ENCODE measurements around the gene EIF4E2. TPM values are rescaled to one million over a fixed set of nuclear protein-coding genes. Genes with fewer than 3 reads are reported as not detected.

EIF4E2 gene
- total and polyA plus RNA-seq, 3 experiments from 2014 or later: 68.8 to 76.5 (median 73.2) TPM

DNA sequence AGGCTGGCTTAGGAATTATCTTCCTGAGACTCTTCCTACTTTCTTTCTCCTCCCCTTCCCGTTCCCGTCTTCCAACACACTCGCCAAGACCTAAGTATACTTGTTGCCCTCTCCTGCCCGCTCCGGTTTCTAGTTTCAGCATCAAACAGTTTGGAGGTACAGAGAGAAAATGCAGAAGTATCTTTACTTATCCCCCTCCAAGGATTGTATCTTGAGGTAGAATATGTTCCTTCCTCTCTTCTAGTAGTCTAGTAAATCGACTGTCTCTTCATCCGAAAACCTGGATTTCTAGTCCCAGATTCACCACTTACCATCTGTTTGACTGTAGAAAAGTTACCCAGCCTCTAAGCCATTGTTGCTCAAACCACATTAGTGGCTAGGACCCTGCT lies 755 bp downstream of the EIF4E2 start:
- H3K27me3 ChIP-seq (ENCODE audit: insufficient read depth, low read length, poor library complexity, severe bottlenecking): no peaks in the 10 kb centered on the region
- H3K4me3 Mint-ChIP-seq: peak overlapping the region; percentile 96 to 100 (median 98)
- no peaks in the 10 kb centered on the region for H3K27me3 Mint-ChIP-seq
- peaks cover 66% of the 10 kb centered on the region for H3K4me1 ChIP-seq (ENCODE audit: insufficient read depth, low read length)
- CTCF ChIA-PET: interaction anchor here (0.8 to 1.3 kb wide), 3 partner anchors 12 to 47 kb away, joined by 3 read pairs; no protein-coding TSS in a partner anchor
- peaks cover 5% of the 10 kb centered on the region for H3K36me3 ChIP-seq (ENCODE audit: insufficient read depth, low read length)
- H3K9me3 ChIP-seq (ENCODE audit: low read length): no peaks in the 10 kb centered on the region
- peaks cover 76 to 92% (median 89%) of the 10 kb centered on the region in 3 donors for H3K4me1 Mint-ChIP-seq
- POLR2A ChIA-PET: interaction anchor here (0.6 to 1.4 kb wide), 5 partner anchors 11 to 1021 kb away, joined by 3 to 5 read pairs (median 4); partner anchors contain the start of genes NMUR1 and PDE6D
- peaks cover 4 to 74% (median 6%) of the 10 kb centered on the region in 3 donors for H3K36me3 Mint-ChIP-seq
- H3K4me3 ChIP-seq (ENCODE audit: low read length): peak overlapping the region; percentile 80
- H3K27ac Mint-ChIP-seq: peak overlapping the region; percentile 92 to 99 (median 98)
- no peaks in the 10 kb centered on the region for H3K9me3 Mint-ChIP-seq
- peak overlapping the region; percentile 99 for H3K27ac ChIP-seq (ENCODE audit: low read depth, low read length)
- no peak for DNase-seq

DNA sequence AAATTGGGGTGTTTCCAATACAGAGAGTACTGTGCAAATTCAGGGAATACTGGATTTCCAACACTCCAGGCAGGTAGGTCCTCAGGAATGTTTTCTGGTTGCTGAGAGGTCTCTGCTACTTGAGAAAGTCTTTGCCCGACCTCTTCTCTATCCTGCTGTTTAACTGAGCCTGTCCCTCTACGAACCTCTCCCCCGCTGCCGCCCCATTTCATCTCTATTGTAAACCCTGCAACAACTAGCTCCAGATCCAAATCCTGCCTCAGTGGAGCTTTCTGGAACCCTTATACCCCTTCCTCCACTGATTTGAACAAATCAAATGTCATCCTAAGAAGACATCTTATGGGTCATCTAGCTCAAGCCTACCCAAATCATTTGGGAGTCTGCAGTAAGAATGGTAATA lies 1.3 kb downstream of the EIF4E2 start:
- peaks cover 10% of the 10 kb centered on the region for H3K36me3 ChIP-seq (ENCODE audit: insufficient read depth, low read length)
- CTCF ChIA-PET: interaction anchor here (1.0 kb wide), 1 partner anchor 29 kb away, joined by 3 read pairs; no protein-coding TSS in a partner anchor
- H3K9me3 ChIP-seq (ENCODE audit: low read length): no peaks in the 10 kb centered on the region
- no peak overlapping the region for H3K27ac ChIP-seq (ENCODE audit: low read depth, low read length)
- DNase-seq: no peak
- Mint-ChIP-seq H3K4me3 (peak overlapping the region; percentile 96 to 100 (median 98)), H3K27me3 (no peaks in the 10 kb centered on the region), H3K36me3 (peaks cover 3 to 76% (median 8%) of the 10 kb centered on the region in 3 donors), H3K27ac (peak overlapping the region; percentile 92 to 99 (median 98)), H3K4me1 (peaks cover 76 to 92% (median 89%) of the 10 kb centered on the region in 3 donors), H3K9me3 (no peaks in the 10 kb centered on the region)
- peaks cover 64% of the 10 kb centered on the region for H3K4me1 ChIP-seq (ENCODE audit: insufficient read depth, low read length)
- POLR2A ChIA-PET: interaction anchor here (0.6 kb wide), 1 partner anchor 11 kb away, joined by 5 read pairs; no protein-coding TSS in a partner anchor
- no peaks in the 10 kb centered on the region for H3K27me3 ChIP-seq (ENCODE audit: insufficient read depth, low read length, poor library complexity, severe bottlenecking)
- H3K4me3 ChIP-seq (ENCODE audit: low read length): peak overlapping the region; percentile 80

DNA sequence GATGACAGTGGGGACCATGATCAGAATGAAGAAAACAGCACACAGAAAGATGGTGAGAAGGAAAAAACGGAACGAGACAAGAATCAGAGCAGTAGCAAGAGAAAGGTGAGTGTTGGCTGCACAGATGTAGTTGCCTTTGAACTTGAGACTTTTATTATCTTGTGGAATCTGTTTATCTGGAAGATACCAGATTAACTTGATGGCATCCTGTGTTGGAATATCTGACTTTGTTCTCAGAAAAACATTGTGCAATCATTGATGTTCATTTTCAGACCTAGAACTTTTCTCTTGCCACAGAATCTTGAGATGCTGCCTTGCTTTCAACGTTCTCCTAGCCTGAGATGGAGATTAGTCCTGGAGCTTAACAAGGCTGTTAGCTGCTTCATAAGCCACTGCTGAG lies 5.9 kb downstream of the EIF4E2 start:
- no peaks in the 10 kb centered on the region for H3K27me3 ChIP-seq (ENCODE audit: insufficient read depth, low read length, poor library complexity, severe bottlenecking)
- H3K4me3 ChIP-seq (ENCODE audit: low read length): no peak overlapping the region
- peaks cover 31% of the 10 kb centered on the region for H3K4me1 ChIP-seq (ENCODE audit: insufficient read depth, low read length)
- ChIA-PET CTCF (no interaction called here), POLR2A (no interaction called here)
- peaks cover 3 to 84% (median 18%) of the 10 kb centered on the region in 3 donors for H3K36me3 Mint-ChIP-seq
- peaks cover 45 to 62% (median 55%) of the 10 kb centered on the region in 3 donors for H3K4me1 Mint-ChIP-seq
- H3K9me3 Mint-ChIP-seq: no peaks in the 10 kb centered on the region
- no peak overlapping the region for H3K27ac ChIP-seq (ENCODE audit: low read depth, low read length)
- H3K4me3 Mint-ChIP-seq: peak overlapping the region in 1 of 7 donors; percentile 6
- no peak for DNase-seq
- peak overlapping the region in 2 of 8 donors; percentile 26 to 43 for H3K27ac Mint-ChIP-seq
- H3K9me3 ChIP-seq (ENCODE audit: low read length): no peaks in the 10 kb centered on the region
- H3K27me3 Mint-ChIP-seq: no peaks in the 10 kb centered on the region
- H3K36me3 ChIP-seq (ENCODE audit: insufficient read depth, low read length): peaks cover 20% of the 10 kb centered on the region

DNA sequence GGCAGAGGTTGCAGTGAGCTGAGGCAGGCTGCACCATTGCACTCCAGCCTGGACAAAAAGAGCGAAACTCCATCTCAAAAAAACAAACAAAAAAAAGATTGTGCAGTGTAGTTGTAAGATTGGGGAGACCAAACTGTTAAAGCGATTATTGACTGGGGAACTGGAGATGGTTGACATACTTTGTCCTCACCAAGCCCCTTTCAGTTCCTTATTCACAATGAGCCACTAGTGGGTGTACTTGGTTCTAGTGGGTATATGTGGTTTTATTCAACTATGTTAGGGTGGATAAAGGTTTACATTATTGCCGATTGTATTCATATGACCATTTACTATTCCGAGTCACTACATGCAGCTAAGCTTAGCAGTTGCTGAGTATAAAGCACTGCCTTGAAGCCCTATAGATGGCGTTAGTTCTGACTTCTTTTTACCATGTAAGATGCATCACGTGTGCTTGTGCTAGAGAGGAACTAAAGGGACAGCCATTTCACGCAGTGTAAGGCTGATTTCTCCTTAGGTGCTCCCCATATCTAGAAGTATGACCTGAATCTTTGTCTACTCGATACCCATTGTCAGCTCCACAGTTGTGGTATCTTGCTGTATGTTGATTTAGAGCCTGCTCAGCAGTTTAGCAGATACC lies 12.1 kb downstream of the EIF4E2 start:
- POLR2A ChIA-PET: no interaction called here
- Mint-ChIP-seq H3K27me3 (peaks cover 0 to 2% of the 10 kb centered on the region in 2 donors), H3K4me1 (peaks cover 0 to 4% (median 1%) of the 10 kb centered on the region in 3 donors), H3K9me3 (no peaks in the 10 kb centered on the region), H3K27ac (no peak overlapping the region), H3K36me3 (peaks cover 13 to 90% (median 29%) of the 10 kb centered on the region in 3 donors), H3K4me3 (no peak overlapping the region)
- Histone ChIP-seq H3K27me3 (ENCODE audit: insufficient read depth, low read length, poor library complexity, severe bottlenecking) (no peaks in the 10 kb centered on the region), H3K27ac (ENCODE audit: low read depth, low read length) (no peak overlapping the region), H3K4me3 (ENCODE audit: low read length) (no peak overlapping the region), H3K9me3 (ENCODE audit: low read length) (no peaks in the 10 kb centered on the region), H3K4me1 (ENCODE audit: insufficient read depth, low read length) (no peaks in the 10 kb centered on the region), H3K36me3 (ENCODE audit: insufficient read depth, low read length) (peaks cover 25% of the 10 kb centered on the region)
- no peak for DNase-seq
- CTCF ChIA-PET: interaction anchor here (1.4 kb wide), 1 partner anchor 12 kb away, joined by 3 read pairs; the partner anchor contains the start of genes EIF4E2 and TIGD1

DNA sequence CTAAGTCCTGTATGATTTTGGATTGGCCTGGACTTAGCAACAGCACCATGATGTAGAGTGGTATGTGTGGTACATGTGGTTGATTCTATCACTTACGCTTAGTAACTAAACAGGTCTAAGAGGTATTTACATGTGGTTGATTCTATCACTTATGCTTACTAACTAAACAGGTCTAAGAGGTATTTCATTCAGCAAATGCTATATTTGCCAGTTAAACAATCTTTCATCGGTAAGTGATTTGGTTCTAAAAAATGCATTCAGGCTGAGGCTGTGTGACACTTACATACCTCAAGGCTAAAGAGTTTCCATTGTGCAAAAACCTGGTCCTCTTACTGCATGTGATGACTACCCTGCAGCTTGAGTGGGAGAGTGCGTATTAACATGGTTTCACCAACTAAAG lies 13.1 kb downstream of the EIF4E2 start:
- no peak for DNase-seq
- Mint-ChIP-seq H3K9me3 (no peaks in the 10 kb centered on the region), H3K27ac (no peak overlapping the region), H3K27me3 (peaks cover 0 to 2% of the 10 kb centered on the region in 2 donors), H3K36me3 (peaks cover 21 to 94% (median 31%) of the 10 kb centered on the region in 3 donors), H3K4me3 (no peak overlapping the region), H3K4me1 (peaks cover 0 to 1% (median 0%) of the 10 kb centered on the region in 3 donors)
- CTCF ChIA-PET: interaction anchor here (1.4 kb wide), 1 partner anchor 13 kb away, joined by 3 read pairs; the partner anchor contains the start of genes EIF4E2 and TIGD1
- Histone ChIP-seq H3K27ac (ENCODE audit: low read depth, low read length) (no peak overlapping the region), H3K4me3 (ENCODE audit: low read length) (no peak overlapping the region), H3K9me3 (ENCODE audit: low read length) (no peaks in the 10 kb centered on the region), H3K4me1 (ENCODE audit: insufficient read depth, low read length) (no peaks in the 10 kb centered on the region), H3K36me3 (ENCODE audit: insufficient read depth, low read length) (peaks cover 30% of the 10 kb centered on the region), H3K27me3 (ENCODE audit: insufficient read depth, low read length, poor library complexity, severe bottlenecking) (no peaks in the 10 kb centered on the region)
- POLR2A ChIA-PET: no interaction called here

DNA sequence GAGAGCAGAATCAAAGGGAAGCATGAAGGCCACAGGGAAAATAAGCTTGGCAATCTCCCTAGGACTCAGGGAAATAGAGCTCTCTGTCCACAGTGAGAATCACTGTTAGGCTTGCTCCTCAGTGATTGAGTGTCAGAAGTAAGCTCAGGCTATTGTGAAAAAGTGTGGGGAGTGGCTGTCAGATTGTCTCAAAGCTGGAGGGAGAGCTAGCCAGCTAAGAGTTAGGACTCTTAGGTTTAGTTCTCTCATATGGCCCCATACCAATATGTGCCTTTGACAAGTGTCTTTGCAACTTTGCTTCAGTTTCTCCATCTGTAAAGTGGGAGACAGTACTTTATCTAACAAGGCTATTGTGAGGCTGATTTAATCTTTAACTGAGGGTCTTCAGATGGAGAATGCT lies 17.2 kb downstream of the EIF4E2 start:
- Mint-ChIP-seq H3K4me1 (peaks cover 0 to 1% (median 0%) of the 10 kb centered on the region in 3 donors), H3K27ac (peak overlapping the region in 2 of 8 donors; percentile 2 to 35), H3K27me3 (no peaks in the 10 kb centered on the region), H3K36me3 (peaks cover 27 to 99% (median 35%) of the 10 kb centered on the region in 3 donors), H3K4me3 (no peak overlapping the region), H3K9me3 (no peaks in the 10 kb centered on the region)
- H3K27ac ChIP-seq (ENCODE audit: low read depth, low read length): no peak overlapping the region
- no peaks in the 10 kb centered on the region for H3K9me3 ChIP-seq (ENCODE audit: low read length)
- no peak for DNase-seq
- ChIA-PET POLR2A (no interaction called here), CTCF (no interaction called here)
- H3K27me3 ChIP-seq (ENCODE audit: insufficient read depth, low read length, poor library complexity, severe bottlenecking): no peaks in the 10 kb centered on the region
- H3K36me3 ChIP-seq (ENCODE audit: insufficient read depth, low read length): peaks cover 50% of the 10 kb centered on the region
- no peaks in the 10 kb centered on the region for H3K4me1 ChIP-seq (ENCODE audit: insufficient read depth, low read length)
- H3K4me3 ChIP-seq (ENCODE audit: low read length): no peak overlapping the region

DNA sequence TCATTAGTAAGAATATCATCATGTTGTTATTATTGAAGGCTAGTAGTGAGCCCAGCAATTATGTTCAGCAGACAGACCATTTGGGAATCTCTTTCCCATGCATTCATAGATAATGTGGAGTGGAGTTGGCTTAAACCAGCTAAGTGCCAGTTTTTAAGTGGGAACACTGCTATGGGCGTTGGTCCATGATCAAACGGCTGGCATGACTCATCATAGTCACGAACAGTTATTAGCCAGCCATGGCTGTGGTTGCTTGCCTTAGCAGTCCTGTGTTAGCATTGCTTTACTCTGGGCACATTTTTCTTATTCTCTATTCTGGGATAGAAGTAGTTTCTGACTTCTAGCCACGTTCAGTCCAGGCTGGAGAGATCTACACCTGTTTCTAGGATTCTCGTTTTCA lies 17.7 kb downstream of the EIF4E2 start:
- Mint-ChIP-seq H3K27me3 (no peaks in the 10 kb centered on the region), H3K9me3 (no peaks in the 10 kb centered on the region), H3K4me3 (no peak overlapping the region), H3K27ac (peak overlapping the region in 1 of 8 donors; percentile 35), H3K36me3 (peaks cover 27 to 99% (median 35%) of the 10 kb centered on the region in 3 donors), H3K4me1 (peaks cover 0 to 1% (median 0%) of the 10 kb centered on the region in 3 donors)
- peaks cover 54% of the 10 kb centered on the region for H3K36me3 ChIP-seq (ENCODE audit: insufficient read depth, low read length)
- CTCF ChIA-PET: no interaction called here
- H3K27me3 ChIP-seq (ENCODE audit: insufficient read depth, low read length, poor library complexity, severe bottlenecking): no peaks in the 10 kb centered on the region
- no peak overlapping the region for H3K4me3 ChIP-seq (ENCODE audit: low read length)
- H3K27ac ChIP-seq (ENCODE audit: low read depth, low read length): no peak overlapping the region
- H3K9me3 ChIP-seq (ENCODE audit: low read length): no peaks in the 10 kb centered on the region
- H3K4me1 ChIP-seq (ENCODE audit: insufficient read depth, low read length): no peaks in the 10 kb centered on the region
- DNase-seq: no peak
- POLR2A ChIA-PET: no interaction called here

DNA sequence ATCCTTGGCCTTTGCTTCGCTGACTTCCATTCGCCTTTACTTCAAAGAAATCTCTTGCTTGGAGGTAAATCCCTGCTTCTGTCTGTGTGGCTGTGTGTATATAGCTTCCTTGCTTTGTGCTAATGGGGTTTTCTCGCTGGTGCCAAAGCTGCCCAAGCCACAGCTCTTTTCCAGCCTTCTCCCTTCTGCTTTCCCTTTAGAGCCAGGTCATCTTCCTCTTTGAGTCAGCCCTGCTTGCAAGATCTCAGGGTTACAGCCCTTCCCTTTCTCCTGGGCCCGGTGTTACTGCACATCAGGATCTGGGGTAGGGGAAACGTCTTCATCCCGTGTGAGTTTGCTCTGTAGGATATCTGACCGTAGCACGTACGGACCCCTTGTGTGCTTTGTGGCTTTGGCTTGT lies 19.1 kb downstream of the EIF4E2 start:
- Mint-ChIP-seq H3K27ac (peak overlapping the region in 1 of 8 donors; percentile 3), H3K36me3 (peaks cover 27 to 97% (median 38%) of the 10 kb centered on the region in 3 donors), H3K27me3 (no peaks in the 10 kb centered on the region), H3K4me1 (peaks cover 0 to 1% (median 0%) of the 10 kb centered on the region in 3 donors), H3K9me3 (no peaks in the 10 kb centered on the region), H3K4me3 (no peak overlapping the region)
- DNase-seq: no peak
- ChIA-PET CTCF (no interaction called here), POLR2A (no interaction called here)
- H3K9me3 ChIP-seq (ENCODE audit: low read length): no peaks in the 10 kb centered on the region
- H3K4me3 ChIP-seq (ENCODE audit: low read length): no peak overlapping the region
- H3K36me3 ChIP-seq (ENCODE audit: insufficient read depth, low read length): peaks cover 48% of the 10 kb centered on the region
- H3K4me1 ChIP-seq (ENCODE audit: insufficient read depth, low read length): no peaks in the 10 kb centered on the region
- H3K27ac ChIP-seq (ENCODE audit: low read depth, low read length): no peak overlapping the region
- H3K27me3 ChIP-seq (ENCODE audit: insufficient read depth, low read length, poor library complexity, severe bottlenecking): no peaks in the 10 kb centered on the region

All from CD8-positive, alpha-beta memory T cell (primary cell).